ENCODE data around the gene TTC9.
"Not testable (repeated sequence)": the region's sequence is repeated elsewhere in the genome, so short reads cannot be mapped to it uniquely, and the experiment has no call there.

Gene TTC9

DNA sequence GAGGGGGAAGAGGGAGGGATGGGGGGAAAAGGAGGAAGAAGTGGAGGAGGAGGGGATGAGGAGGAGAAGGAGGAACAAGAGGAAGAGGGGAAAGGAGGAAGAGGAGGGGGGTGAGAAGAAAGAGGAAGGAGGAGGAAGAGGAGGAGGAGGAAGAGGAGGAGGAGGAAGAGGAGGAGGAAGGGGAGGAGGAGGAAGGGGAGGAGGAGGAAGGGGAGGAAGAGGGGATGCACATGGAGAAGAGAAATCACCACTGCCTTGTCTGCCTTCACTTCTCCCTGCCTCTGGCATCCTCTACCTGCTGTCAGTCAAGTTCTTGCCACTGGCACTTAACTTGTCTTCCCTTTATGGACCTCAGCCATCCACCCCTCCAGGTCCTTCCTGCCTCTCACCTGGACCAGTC is 59.9 kb downstream of the TTC9 start:
- no peak for ATAC-seq
- TF ChIP-seq ESRRG (CRISPR knock-in tag; IDR thresholded peaks at IDR 0.05) (no peak), ZNF565 (CRISPR knock-in tag; conservative IDR thresholded peaks at IDR 0.05; ENCODE audit: low read depth) (no peak), ISL1 (CRISPR knock-in tag; IDR thresholded peaks at IDR 0.05) (no peak), CSDC2 (CRISPR knock-in tag; IDR thresholded peaks at IDR 0.05) (no peak), GLIS3 (CRISPR knock-in tag; IDR thresholded peaks at IDR 0.05) (no peak), ZNF8 (CRISPR knock-in tag; IDR thresholded peaks at IDR 0.05) (no peak), SNAI2 (CRISPR knock-in tag; IDR thresholded peaks at IDR 0.05) (no peak)
- TF ChIP-seq, protein P1, sequence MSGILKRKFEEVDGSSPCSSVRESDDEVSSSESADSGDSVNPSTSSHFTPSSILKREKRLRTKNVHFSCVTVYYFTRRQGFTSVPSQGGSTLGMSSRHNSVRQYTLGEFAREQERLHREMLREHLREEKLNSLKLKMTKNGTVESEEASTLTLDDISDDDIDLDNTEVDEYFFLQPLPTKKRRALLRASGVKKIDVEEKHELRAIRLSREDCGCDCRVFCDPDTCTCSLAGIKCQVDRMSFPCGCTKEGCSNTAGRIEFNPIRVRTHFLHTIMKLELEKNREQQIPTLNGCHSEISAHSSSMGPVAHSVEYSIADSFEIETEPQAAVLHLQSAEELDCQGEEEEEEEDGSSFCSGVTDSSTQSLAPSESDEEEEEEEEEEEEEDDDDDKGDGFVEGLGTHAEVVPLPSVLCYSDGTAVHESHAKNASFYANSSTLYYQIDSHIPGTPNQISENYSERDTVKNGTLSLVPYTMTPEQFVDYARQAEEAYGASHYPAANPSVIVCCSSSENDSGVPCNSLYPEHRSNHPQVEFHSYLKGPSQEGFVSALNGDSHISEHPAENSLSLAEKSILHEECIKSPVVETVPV (CRISPR knock-in tag; IDR thresholded peaks at IDR 0.05) = no peak

DNA sequence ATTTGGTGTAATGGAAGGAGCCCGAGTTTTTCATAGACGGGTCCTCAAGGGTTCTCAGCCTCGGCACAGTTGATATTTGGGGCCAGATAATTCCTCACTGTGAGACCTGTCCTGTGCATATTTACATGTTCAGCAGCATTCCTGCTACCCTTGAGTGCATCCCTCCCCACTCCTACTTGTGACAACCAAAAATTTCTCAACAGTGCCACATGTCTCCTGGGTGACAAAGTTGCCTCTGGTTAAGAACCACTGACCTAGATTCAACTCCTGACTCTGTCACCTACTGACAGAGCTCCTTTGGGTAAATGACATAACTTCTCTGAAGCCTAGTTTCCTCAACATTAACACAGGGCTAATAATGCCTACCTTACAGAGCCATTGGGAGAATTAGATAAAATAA is 60.4 kb downstream of the TTC9 start:
- TF ChIP-seq TCF4 (CRISPR knock-in tag; IDR thresholded peaks at IDR 0.05; ENCODE audit: borderline replicate concordance) = no peak
- TF ChIP-seq, protein P2, sequence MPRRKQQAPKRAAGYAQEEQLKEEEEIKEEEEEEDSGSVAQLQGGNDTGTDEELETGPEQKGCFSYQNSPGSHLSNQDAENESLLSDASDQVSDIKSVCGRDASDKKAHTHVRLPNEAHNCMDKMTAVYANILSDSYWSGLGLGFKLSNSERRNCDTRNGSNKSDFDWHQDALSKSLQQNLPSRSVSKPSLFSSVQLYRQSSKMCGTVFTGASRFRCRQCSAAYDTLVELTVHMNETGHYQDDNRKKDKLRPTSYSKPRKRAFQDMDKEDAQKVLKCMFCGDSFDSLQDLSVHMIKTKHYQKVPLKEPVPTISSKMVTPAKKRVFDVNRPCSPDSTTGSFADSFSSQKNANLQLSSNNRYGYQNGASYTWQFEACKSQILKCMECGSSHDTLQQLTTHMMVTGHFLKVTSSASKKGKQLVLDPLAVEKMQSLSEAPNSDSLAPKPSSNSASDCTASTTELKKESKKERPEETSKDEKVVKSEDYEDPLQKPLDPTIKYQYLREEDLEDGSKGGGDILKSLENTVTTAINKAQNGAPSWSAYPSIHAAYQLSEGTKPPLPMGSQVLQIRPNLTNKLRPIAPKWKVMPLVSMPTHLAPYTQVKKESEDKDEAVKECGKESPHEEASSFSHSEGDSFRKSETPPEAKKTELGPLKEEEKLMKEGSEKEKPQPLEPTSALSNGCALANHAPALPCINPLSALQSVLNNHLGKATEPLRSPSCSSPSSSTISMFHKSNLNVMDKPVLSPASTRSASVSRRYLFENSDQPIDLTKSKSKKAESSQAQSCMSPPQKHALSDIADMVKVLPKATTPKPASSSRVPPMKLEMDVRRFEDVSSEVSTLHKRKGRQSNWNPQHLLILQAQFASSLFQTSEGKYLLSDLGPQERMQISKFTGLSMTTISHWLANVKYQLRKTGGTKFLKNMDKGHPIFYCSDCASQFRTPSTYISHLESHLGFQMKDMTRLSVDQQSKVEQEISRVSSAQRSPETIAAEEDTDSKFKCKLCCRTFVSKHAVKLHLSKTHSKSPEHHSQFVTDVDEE (CRISPR knock-in tag; IDR thresholded peaks at IDR 0.05) = no peak
- TF ChIP-seq ARNTL (CRISPR knock-in tag; IDR thresholded peaks at IDR 0.05; ENCODE audit: borderline replicate concordance, low read depth) = no peak
- TF ChIP-seq ZFP30 (CRISPR knock-in tag; IDR thresholded peaks at IDR 0.05) = no peak
- no peak for TF ChIP-seq OSR1 (CRISPR knock-in tag; IDR thresholded peaks at IDR 0.05)
- TF ChIP-seq CSDC2 (CRISPR knock-in tag; IDR thresholded peaks at IDR 0.05) = no peak
- TF ChIP-seq RARB (CRISPR knock-in tag; IDR thresholded peaks at IDR 0.05) = no peak
- no peak for TF ChIP-seq ESRRG (CRISPR knock-in tag; IDR thresholded peaks at IDR 0.05)
- no peak for TF ChIP-seq ZC3H10 (CRISPR knock-in tag; IDR thresholded peaks at IDR 0.05)
- TF ChIP-seq, protein P3, sequence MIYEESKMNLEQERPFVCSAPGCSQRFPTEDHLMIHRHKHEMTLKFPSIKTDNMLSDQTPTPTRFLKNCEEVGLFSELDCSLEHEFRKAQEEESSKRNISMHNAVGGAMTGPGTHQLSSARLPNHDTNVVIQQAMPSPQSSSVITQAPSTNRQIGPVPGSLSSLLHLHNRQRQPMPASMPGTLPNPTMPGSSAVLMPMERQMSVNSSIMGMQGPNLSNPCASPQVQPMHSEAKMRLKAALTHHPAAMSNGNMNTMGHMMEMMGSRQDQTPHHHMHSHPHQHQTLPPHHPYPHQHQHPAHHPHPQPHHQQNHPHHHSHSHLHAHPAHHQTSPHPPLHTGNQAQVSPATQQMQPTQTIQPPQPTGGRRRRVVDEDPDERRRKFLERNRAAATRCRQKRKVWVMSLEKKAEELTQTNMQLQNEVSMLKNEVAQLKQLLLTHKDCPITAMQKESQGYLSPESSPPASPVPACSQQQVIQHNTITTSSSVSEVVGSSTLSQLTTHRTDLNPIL (CRISPR knock-in tag; IDR thresholded peaks at IDR 0.05; ENCODE audit: low read depth) = no peak
- TF ChIP-seq, protein P1 (CRISPR knock-in tag; IDR thresholded peaks at IDR 0.05) = no peak
- TF ChIP-seq, protein P4, sequence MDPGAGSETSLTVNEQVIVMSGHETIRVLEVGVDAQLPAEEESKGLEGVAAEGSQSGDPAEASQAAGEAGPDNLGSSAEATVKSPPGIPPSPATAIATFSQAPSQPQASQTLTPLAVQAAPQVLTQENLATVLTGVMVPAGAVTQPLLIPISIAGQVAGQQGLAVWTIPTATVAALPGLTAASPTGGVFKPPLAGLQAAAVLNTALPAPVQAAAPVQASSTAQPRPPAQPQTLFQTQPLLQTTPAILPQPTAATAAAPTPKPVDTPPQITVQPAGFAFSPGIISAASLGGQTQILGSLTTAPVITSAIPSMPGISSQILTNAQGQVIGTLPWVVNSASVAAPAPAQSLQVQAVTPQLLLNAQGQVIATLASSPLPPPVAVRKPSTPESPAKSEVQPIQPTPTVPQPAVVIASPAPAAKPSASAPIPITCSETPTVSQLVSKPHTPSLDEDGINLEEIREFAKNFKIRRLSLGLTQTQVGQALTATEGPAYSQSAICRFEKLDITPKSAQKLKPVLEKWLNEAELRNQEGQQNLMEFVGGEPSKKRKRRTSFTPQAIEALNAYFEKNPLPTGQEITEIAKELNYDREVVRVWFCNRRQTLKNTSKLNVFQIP (CRISPR knock-in tag; IDR thresholded peaks at IDR 0.05; ENCODE audit: borderline replicate concordance, low read depth) = no peak
- TF ChIP-seq TOX (CRISPR knock-in tag; IDR thresholded peaks at IDR 0.05; ENCODE audit: borderline replicate concordance) = no peak
- no peak for TF ChIP-seq PPARA (CRISPR knock-in tag; IDR thresholded peaks at IDR 0.05; ENCODE audit: borderline replicate concordance)
- TF ChIP-seq, protein P5, sequence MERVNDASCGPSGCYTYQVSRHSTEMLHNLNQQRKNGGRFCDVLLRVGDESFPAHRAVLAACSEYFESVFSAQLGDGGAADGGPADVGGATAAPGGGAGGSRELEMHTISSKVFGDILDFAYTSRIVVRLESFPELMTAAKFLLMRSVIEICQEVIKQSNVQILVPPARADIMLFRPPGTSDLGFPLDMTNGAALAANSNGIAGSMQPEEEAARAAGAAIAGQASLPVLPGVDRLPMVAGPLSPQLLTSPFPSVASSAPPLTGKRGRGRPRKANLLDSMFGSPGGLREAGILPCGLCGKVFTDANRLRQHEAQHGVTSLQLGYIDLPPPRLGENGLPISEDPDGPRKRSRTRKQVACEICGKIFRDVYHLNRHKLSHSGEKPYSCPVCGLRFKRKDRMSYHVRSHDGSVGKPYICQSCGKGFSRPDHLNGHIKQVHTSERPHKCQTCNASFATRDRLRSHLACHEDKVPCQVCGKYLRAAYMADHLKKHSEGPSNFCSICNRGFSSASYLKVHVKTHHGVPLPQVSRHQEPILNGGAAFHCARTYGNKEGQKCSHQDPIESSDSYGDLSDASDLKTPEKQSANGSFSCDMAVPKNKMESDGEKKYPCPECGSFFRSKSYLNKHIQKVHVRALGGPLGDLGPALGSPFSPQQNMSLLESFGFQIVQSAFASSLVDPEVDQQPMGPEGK (CRISPR knock-in tag; IDR thresholded peaks at IDR 0.05; ENCODE audit: borderline replicate concordance) = no peak
- TF ChIP-seq GLIS3 (CRISPR knock-in tag; IDR thresholded peaks at IDR 0.05) = no peak
- TF ChIP-seq ZFP3 (CRISPR knock-in tag; IDR thresholded peaks at IDR 0.05) = no peak
- no peak for TF ChIP-seq ZNF8 (CRISPR knock-in tag; IDR thresholded peaks at IDR 0.05)
- TF ChIP-seq ZNF70 (CRISPR knock-in tag; IDR thresholded peaks at IDR 0.05) = no peak
- no peak for ATAC-seq

DNA sequence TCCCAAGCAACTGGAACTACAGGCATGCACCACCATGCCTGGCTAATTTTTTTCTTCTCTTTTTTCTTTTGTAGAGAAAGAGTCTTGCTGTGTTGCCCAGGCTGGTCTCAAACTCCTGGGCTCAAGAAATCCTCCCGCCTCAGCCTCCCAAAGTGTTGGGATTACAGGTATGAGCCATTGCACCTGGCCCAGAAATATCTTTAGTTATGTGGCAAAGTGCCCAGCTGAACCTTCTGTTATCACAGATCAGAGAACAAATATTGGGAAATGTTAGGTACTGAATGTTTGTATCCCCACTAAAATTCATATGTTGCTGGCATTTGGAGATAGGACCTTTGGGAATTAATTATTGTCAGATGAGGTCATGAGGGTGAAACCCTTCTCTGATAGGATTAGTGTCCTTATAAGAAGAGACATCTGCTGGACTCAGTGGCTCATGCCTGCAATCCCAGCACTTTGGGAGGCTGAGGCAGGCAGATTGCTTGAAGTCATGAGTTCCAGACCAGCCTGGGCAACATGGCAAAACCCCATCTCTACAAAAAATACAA is 62.0 kb downstream of the TTC9 start:
- ATAC-seq = not testable (repeated sequence)
